NCI-H345 treated with DMSO at 0.1 percent for 48 hours (cell line): ENCODE measurements around the gene CDC25A.

ENCODE experiments used
- DNase-seq: peaks from one replicate; lab custom pipeline; 2025; ENCODE audit not compliant: unreplicated experiment; lab: John Stamatoyannopoulos, UW

Gene CDC25A

GRCh38 chr3:48142316-48142870 is 45.8 kb downstream of the CDC25A start:
- DNase-seq = no peak

- no peak for DNase-seq
Observed at GRCh38 chr3:48141604-48142137, 46.5 kb downstream of the CDC25A start.

GRCh38 chr3:48140936-48141603 is 47.1 kb downstream of the CDC25A start:
- no peak for DNase-seq

GRCh38 chr3:48140336-48140757 is 47.9 kb downstream of the CDC25A start:
- no peak for DNase-seq

GRCh38 chr3:48137425-48137999 is 50.7 kb downstream of the CDC25A start:
- DNase-seq = no peak

- DNase-seq = no peak
Observed at GRCh38 chr3:48135552-48136495, 52.4 kb downstream of the CDC25A start.

GRCh38 chr3:48130321-48130904 is 57.8 kb downstream of the CDC25A start:
- no peak for DNase-seq

- no peak for DNase-seq
Observed at GRCh38 chr3:48129921-48130320, 58.3 kb downstream of the CDC25A start.

- DNase-seq = no peak
Observed at GRCh38 chr3:48128774-48129173, 59.4 kb downstream of the CDC25A start.

- DNase-seq = no peak
Observed at GRCh38 chr3:48125886-48126622, 62.2 kb downstream of the CDC25A start.

- no peak for DNase-seq
Observed at GRCh38 chr3:48125013-48125705, 63.1 kb downstream of the CDC25A start.

GRCh38 chr3:48123346-48123745 is 64.9 kb downstream of the CDC25A start:
- DNase-seq = no peak

- no peak for DNase-seq
Observed at GRCh38 chr3:48122504-48122903, 65.7 kb downstream of the CDC25A start.

- no peak for DNase-seq
Observed at GRCh38 chr3:48120223-48120622, 68.0 kb downstream of the CDC25A start.

GRCh38 chr3:48119505-48120193 is 68.6 kb downstream of the CDC25A start:
- DNase-seq = no peak

- DNase-seq = no peak
Observed at GRCh38 chr3:48118928-48119327, 69.3 kb downstream of the CDC25A start.

- no peak for DNase-seq
Observed at GRCh38 chr3:48118322-48118721, 69.9 kb downstream of the CDC25A start.

- DNase-seq = no peak
Observed at GRCh38 chr3:48112813-48113212, 75.4 kb downstream of the CDC25A start.
